Inferior parietal cortex (tissue), 1 donor: ENCODE results near the gene SSTR5.

Experiments
- DNase-seq: peaks from one replicate; pipeline ENCODE4 v3.0.0-alpha.2; 2016; ENCODE audit errors: extremely low spot score

SSTR5 gene

DNA sequence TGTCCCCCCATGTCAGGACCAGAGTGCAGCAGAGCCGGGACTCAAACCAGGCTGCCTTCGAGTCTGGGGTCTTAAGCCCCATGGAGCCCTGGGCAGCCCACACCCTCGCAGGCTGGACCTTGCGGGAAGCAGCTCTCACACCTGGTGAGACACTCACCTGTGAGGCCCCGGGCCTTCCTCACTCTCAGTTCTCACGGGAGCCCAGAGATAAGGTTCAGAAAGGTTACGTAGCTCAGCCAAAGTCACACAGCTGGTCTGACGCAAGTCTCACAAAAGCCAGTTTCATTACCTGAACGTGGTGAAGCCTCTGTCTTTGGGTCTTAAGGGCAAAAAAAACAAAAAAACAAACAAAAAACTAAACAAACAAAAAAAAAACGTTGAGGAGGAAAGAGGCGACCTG, 32.8 kb upstream of the SSTR5 start:
- no peak for DNase-seq

DNA sequence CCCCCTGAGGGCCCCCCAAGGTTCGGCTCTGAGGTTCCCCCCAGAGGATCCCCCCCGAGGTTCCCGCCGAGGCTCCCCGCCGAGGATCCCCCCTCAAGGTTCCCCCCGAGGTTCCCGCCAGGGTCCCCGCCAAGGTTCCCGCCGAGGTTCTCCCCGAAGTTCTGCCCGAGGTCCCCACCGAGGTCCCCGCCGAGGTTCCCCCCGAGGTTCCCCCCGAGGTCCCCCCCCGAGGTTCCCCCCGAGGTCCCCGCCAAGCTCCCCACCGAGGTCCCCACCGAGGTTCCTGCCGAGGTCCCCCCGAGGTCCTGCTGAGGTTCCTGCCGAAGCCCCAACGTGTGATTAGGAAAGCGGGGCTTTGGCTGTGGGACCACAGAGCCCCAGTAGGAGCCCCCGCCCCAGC, 32.2 kb upstream of the SSTR5 start:
- DNase-seq = no peak

DNA sequence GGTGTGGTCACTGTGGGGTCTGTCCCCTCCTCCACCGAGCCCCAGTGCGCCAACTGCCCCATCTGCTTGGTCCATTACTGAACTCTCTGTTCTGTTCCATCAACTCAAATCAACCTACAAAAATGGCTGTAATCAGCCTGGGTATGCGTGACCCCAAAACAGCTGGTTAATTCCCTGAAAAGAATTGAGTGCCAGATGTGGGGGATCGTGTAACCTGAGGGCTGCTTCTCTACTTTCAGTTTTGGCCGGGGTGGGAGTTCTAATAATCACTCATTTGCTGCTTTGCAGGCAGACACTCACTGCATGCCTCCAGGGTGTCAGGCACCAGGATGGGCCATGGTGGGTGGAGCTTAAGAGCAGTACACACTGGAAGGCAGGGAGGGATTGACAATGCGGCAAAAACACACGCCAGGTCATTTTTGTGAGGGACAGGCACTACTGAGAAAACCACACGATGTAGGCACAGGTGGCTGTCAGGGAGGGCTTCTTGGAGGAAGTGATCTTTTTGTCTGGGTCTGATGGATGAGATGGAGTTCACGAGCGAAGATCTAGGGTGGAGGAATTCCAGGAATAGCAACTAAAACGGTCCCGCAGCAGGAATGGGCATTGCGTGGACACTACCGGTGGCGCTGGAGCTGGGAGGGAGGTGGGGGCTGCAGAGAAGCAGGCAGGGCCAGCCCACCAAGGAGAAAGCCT, 30.4 kb upstream of the SSTR5 start:
- DNase-seq = no peak

DNA sequence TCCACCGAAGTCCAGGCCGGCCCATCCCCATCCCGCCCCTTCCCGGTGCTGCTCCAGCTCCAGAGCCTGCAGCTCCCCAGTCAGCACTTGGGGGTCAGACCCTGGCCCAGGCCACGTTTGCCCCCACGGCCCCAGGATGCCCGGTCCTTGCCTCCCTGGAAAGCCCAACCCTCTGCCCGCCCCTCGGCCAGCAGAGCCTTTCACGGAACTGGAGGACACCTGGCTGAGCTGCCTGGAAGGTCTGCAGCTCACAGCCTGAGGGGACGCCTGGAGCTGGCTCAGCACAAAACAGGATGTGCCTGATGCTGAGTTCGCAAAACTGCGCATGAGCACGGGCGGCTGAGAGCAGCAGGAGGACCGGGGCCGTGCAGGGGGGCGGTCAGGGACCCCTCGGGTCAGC, 29.7 kb upstream of the SSTR5 start:
- no peak for DNase-seq

DNA sequence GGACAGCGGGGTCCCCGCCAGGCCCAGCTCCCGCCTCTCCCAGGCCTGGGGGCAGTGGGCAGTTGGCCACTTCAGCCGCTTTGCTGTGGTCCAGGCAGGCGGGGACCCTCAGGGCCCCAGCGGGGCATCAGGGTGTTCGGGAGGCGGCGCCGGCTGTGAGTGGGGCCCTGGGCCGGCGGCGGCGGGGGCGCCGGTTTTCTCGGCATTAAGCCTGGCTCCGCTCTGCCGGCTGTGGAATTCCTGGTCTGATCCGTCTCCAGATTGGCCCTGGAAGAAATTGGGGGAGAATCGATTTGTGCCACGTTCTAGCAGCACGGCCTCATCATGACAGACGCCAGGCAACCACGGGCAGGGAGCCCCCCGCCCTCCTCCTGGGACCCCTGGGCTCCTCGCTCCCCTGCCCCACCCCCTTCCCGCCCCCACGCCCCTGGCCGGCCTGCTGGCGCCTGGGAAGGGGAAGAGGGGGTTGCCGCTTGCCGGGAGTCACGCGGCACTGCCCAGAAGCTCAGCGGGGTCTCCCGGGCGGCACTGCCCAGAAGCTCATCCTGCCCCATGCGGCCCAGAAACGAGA, 28.6 kb upstream of the SSTR5 start:
- DNase-seq = no peak

DNA sequence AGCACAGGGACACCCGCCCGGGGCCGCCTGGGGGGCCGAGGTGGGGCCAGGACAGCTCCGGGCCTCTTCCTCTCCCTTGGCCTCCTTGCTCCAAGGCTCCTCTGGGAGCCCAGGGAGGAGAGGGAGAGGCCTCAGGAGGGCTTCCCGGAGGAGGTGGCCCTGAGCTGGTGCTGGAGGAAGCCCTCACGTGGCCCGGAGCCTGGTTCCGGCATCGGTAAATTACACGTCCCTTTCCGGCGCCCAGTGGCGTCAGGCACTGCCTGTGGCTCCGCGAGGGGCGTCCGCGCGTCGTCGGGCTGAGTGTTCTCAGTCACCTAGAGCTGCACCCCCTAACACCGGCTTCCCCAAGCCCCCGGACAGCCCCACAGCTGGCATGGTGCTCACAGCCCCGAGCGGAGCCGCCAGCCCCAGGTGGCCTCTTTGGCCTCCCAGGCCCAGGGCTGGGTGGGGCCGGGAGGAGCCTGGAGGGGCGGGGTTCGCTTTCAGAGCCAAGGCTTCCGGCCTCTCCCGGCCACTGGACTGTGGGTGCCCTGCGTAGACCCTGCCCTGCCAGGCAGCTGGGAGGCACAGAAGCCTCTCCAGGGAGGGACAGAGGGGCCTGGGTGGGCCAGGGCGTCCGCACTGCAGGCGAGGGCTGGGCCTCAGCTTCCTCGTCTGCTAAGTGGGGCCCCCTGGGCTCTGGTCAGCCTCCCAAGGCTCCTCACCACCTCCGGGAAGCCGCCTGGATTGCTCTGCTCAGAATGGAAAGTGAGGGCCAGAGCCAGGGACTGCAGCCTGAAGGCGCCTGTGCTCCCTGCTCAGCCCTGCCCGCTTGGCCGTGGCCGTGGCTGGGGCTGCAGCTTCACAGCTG, 27.9 kb upstream of the SSTR5 start:
- DNase-seq = no peak

DNA sequence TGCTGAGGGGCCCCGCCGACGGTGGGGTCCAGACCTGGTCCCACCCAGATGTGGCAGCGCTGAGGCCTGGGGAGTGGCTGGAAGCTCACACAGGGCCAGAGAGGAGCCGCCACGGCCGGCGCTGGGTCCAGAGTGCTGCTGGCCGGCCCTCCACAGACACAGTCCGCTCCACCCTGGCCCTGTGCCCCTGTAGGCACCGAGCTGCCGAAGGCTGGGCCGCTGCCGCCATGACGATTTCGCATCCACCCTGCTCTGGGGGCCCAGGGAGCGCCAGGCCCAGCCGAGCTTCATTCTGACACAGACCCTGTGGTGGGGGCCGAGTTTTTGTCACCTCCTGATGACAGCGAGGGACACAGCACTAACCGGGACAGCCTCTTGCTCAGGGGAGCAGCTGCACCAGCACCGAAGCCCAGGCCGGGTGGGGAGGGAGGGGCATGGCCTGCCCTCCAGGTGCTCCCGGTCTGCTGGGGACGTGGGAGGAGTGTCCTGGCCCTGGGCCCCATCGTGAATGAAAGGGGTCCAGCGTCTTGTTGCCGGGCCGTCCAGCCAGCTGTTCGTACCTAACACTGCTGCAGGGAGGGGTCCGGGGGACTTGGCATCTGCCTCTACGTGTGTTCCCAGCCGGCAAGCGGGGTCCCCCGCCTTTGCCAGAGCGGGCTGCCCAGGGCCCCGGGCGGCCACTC, 27.1 kb upstream of the SSTR5 start:
- DNase-seq = no peak

DNA sequence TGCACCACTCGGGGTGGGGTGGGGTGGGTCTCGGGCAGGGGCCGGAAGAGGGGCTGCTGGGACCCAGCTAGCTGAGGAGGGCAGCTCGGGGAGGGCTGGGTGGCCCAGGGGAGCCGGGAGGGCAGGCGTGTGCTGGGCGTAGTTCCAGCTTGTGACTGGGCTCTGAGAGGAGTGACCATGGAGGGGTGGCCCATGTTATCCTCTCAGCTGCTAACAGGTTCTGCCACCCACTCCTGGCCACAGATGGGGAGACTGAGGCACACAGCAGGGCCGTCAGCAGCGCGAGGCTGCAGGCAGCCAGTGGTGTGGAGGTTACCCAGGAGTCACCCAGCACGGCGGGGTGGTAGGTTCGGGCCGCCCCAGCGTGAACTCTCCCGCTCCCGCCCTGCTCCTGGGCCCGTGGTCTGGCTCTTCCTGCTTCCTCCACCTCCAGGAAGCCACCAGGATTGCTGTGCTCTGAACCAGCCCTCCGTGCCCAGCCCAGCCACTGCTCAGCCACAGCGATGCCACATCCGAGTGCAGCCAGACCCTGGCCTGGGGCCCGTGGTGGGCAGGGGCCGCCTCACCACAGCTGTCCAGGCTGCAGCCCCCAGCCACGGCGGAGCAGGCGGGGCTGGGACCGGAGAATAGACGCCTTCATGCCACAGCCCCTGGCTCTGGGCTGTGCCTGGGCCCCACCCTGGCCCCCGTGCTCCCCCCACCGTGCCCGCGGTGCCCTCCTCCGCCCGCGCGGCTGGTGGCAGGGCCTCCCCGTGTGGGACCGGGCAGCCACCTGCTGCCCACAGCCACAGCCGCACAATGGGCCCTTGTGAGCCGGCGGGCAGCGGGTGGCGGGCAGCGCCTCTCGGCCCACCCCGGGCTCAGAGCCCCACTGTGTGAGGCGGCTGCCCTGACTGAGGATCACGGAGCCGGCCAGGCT, 26.3 kb upstream of the SSTR5 start:
- DNase-seq = peak; percentile 67

DNA sequence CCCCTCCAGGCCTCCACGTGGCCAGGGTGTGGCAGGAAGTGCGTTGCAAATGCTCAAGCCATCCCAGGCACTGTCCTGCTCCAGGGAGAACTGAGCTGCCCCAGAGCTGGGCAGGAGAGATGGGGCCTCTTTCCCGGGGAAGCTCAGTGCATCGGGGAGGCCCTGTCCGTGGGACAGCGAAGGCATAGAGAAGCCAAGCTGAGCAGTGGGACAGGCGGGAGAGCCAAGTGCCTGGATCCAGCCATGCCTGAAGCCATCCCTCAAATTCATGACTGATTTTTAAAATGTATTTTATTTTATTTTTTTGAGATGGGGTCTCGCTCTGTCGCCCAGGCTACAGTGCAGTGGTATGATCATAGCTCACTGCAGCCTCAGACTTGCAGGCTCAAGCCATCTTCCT, 25.4 kb upstream of the SSTR5 start:
- no peak for DNase-seq

DNA sequence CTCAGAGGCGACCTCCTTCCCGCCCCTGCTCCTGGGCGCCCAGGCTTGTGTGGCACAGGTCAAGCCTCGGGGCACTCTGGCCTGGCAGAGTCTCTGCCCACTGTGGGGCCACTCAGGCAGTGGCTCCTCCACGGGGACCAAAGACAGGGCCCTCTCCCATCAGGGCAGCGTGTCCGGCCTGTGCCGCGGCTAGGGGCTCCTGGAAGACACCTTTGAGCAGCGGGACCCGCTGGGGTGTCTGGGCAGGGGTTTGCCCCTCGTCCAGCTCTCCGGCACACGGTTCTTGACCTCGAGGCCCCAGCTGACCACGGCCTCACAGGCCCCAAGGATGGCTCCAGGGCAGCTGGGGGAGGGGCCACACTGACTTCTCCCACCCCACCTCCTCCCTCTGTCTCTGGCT, 24.7 kb upstream of the SSTR5 start:
- DNase-seq = no peak

DNA sequence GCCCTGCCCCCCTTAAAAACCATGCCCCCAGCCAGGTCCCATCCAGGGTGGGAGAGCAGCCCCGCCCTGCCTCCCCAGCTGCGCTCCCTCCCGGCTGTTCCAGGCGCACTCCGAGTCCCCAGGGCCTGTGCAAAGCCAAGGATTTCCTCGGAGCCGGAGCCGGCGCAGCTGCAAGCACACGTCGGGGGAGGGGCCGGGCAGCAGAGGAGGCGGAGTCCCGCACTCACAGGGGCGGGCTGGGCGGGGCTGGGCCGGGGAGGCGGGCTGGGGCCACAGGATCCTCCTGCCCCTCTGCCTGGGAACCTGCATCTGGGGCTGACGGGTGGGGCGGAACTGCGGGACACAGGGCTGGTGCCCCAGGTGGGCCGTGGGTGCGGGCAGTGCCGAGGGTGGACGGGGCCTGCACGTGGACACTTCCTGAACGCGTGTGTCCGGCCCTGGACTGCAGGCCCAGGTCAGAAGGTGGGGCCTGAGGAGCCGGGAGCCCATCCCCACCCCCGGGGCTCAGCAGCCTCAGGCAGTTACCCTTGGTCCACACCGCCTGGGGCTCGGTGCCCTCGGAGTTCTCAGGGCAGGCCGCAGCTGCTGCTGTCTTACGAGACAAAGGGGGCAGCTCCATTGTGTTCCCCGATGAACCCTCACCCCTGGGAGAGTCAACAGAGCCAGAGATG, 24.0 kb upstream of the SSTR5 start:
- DNase-seq = peak; percentile 57

DNA sequence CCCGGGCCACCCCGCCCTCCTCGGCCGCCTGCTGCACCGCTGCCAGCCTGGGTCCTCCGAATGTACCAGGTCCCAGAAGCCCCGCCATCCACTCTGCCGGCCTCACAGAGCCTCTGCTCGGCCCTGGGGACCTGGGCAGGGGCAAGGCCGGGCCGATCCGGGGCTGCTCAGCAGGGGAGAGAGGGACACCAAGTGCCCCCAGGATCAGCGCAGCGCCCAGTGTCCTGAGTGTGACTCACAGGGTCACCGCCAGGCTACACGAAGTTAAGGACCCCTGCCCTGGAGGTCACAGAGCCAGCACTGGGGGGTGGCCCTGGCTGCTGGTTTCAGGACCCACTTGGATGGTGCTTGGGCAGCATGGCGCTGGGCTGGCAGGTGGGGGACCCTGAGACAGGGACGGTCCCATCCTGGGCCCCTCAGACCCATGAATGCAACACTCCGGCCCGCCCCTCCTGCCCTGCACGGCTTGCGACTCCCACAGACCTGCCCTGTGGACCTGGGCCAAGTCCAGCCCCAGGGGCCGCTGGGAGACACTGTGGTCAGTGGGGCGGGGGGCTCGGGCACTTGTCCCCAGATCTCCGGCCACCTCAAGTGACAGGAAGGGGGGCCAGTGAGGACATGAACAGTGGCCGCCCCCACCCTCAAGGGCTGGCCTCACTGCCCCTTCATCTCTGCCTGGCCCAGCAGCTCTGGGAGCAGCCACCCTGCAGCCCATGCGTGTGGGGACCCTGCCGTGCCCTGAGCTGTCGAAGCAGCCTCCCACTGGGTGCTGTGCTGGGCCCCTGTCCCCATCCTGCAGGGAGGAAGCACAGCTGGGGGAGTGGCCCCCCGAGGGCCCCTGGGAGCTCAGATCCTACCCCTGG, 23.2 kb upstream of the SSTR5 start:
- no peak for DNase-seq

DNA sequence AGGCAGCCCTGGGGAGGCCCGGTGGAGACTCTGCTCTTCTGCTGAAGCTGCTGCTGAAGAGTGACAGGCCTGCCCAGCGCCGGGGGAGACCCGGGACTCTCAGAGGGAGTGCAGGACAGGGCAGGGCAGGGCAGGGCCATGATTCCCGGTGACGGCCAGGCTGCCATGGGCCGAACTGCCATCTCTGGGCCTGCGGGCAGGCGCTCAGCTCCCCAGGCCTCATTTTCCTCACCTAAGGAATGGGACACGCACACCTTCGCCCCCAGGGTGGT, 22.6 kb upstream of the SSTR5 start:
- no peak for DNase-seq

DNA sequence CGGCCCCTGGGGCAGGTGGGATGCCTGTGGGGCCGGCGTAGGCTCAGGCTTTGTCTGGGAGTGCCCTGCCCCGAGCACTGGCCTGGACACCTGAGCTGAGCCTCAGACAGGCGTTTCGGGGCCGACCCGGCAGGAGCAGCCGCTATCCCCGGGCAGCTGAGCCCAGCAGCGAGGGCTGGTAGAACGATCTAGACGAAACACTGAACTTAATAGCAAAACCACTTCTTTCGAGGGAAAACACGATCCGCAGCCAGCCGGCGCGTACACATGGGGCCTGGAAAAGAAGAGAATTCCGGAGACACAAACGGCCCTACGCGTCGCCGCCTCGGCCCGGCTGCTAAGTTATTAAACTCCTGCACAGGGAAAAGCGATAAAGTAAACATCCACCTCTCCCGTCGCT, 22.0 kb upstream of the SSTR5 start:
- no peak for DNase-seq

DNA sequence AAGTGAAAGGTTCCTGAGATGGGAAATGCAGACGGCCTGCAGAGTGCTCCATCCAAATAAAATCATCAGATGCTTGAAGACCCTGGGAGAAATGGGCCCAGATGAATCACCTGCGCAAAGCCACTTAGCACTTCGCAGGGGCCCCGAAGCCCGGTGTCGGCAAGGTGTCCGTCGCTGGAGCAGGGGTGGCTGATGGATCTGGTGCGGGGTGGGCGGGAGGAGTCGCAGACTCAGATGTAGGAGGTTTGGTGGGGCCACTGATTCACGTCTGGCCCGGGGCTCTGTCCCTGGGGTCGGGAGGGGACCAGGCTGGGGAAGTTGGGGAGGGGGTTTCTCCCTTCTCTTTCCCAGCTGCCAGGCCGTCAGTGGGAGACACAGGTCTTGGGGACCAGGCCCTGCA, 21.6 kb upstream of the SSTR5 start:
- no peak for DNase-seq

DNA sequence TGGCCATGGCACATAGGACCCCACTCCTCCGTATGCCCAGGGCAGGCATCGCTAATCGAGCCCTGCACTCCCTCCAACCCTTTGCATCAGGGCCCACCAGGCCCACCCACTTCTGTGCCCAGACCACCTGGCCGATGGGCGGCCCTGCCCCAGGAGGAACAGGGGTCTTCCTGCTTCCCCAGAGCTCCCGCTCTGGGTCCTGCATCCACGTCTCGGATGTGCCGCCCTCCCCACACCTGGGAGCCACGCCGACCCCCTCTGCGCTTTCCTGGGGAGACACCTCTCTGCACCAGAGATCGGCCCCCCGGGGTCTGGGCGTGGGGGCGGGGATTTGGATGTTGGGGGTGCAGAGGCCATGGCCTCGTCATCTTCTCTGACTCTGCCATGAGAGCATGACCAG, 21.1 kb upstream of the SSTR5 start:
- no peak for DNase-seq

DNA sequence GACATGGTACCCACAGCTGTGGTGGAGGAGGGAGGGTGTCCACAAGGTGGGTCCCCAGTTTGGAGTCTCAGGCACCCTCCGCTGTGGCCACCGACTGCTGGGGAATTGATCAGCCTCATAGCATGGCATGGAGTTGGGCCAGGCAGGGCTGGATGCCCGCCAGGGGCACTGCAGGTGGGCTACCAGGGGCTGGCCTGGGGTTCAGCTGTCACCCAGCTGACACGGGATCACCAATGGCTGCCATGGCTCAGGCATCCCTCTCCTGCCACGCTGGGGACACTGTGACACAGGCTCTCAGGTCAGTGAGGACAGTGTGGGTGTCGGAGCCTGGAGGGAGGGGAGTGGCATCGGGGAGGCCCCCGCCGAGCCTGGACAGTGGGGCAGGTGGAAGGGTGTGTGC, 19.8 kb upstream of the SSTR5 start:
- no peak for DNase-seq

DNA sequence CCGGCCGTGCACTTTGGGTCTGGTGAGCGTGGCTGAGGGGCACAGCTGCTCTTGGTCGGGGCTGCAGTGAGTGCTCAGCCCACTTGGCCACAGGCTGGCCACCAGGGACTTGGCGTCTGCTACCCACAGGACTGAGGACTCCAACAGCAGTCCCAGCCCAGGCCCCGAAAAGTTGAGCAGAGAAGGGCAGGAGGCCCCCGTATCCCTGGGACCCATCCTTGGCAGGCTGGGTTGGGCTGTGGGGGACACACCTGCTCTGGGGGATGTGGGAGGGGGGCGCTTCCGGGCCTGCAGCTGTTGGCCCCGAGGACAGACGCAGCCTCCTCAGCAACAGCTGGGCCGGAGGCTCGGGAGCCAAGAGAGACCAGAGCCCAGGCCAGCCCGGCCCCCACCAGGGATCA, 19.4 kb upstream of the SSTR5 start:
- no peak for DNase-seq

DNA sequence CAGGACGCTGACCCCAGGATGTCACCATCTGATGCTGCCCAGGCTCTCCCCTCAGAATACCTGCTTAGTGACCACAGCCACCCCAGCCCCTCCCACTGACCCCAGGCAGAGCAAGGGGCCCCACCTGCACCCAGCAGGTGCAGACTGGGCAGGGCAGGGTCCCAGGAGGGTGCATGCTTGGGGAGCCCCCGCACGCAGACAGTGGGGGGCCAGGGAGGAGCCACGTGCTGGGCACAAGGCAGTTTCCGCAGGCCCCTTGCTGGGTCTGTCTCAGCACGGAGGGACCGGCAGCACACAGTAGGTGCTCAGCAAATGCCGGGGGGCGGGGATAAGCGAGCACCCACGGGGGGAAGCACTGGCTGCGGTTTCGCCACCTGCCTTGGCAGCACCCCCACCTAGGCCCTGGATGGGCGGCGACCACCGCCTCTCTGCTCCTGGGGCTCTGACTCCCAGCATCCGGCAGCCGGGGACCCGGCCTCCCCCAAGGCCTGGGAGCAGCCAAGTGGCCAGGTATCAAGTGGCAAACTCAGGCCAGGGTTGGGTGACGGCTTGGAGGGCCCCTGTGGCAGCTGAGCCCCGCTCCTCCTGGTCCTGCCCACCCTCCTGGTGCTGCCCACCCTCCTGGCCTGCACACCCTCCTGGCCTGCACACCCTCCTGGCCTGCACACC, 18.7 kb upstream of the SSTR5 start:
- DNase-seq = no peak
